OCI-LY7 (cell line): ENCODE results near the gene DCD.

Source experiments
- EZH2phosphoT487 ChIP-seq: fragments of 200-600 bp; sonication (generic); IDR thresholded peaks from 2 replicates; pipeline ENCODE4 v1.6.1; 2018; ENCODE audit warnings: low read depth, borderline replicate concordance, mild to moderate bottlenecking, mixed run types, antibody characterized with exemption, low read length, moderate library complexity, mixed read lengths
- TF ChIP-seq, protein P1 (sequence below): fragments of 200-600 bp; sonication (generic); conservative IDR thresholded peaks from 2 replicates; pipeline ENCODE4 v1.5.1; 2014; ENCODE audit warnings: mild to moderate bottlenecking, antibody characterized with exemption, low read length, moderate library complexity, mixed read lengths

DNA sequence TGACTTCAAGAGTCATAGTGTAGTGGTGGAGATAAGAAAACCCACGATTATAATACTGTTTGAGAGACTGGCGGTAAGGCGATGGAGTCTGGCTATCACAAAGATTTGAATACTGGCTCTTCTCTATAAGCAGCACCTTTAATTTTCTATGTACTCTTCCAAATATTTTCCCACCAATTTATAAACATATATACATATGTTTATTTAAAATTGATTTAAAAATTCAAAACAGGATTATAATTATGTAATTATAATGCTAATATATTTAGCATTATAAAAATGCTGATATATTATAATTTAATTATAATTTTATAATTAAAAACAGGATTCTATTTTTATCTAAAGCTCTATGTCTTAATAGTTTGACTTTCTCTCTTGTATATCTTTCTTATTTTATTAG is 15.4 kb upstream of the DCD start:
- TF ChIP-seq, protein P1, sequence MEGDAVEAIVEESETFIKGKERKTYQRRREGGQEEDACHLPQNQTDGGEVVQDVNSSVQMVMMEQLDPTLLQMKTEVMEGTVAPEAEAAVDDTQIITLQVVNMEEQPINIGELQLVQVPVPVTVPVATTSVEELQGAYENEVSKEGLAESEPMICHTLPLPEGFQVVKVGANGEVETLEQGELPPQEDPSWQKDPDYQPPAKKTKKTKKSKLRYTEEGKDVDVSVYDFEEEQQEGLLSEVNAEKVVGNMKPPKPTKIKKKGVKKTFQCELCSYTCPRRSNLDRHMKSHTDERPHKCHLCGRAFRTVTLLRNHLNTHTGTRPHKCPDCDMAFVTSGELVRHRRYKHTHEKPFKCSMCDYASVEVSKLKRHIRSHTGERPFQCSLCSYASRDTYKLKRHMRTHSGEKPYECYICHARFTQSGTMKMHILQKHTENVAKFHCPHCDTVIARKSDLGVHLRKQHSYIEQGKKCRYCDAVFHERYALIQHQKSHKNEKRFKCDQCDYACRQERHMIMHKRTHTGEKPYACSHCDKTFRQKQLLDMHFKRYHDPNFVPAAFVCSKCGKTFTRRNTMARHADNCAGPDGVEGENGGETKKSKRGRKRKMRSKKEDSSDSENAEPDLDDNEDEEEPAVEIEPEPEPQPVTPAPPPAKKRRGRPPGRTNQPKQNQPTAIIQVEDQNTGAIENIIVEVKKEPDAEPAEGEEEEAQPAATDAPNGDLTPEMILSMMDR: no peak
- no peak for TF ChIP-seq EZH2phosphoT487
